GM19324 (cell line): ENCODE measurements around the gene TANC2.

Experiments
- ATAC-seq: cut with Tn5 transposase; IDR thresholded peaks from one replicate; pipeline ENCODE4 v1.9.1; 2021; ENCODE audit warnings: mild to moderate bottlenecking, moderate library complexity; ENCODE audit not compliant: unreplicated experiment, low FRiP score

Gene TANC2

GRCh38 chr17:62998665-62999393, 32.8 kb downstream of the TANC2 start:
- ATAC-seq: no peak

- no peak for ATAC-seq
Measured at GRCh38 chr17:62999736-63000135, 33.7 kb downstream of the TANC2 start.

DNA sequence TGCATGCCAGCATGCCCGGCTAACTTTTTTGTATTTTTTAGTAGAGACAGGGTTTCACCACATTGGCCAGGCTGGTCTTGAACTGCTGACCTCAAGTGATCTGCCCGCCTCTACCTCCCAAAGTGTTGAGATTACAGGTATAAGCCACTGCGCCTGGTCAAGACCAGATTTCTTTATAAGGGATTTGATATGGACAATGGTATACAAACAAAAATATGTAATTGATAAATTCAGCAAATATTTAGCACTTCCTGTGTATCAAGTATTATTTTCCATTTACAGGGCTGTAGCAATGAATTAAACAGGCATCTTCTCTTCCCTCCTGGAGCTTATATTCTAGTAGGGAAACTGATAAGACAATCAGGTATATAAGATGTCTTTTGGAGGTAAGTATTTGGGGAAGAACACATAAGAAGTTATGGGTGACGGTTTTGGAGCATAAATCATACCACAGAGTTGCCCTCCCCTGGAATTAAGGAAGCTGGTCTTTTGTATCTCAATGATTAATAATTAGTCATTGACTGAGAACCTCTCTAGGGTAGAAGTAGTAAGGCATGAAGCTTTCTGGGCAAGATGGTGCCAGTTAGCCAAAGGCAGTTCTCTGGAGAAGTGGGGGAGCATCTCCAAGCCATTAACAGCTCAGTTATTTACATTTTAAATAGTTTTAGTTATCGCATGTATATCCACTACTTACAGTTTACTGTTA, 35.8 kb downstream of the TANC2 start:
- ATAC-seq: no peak

DNA sequence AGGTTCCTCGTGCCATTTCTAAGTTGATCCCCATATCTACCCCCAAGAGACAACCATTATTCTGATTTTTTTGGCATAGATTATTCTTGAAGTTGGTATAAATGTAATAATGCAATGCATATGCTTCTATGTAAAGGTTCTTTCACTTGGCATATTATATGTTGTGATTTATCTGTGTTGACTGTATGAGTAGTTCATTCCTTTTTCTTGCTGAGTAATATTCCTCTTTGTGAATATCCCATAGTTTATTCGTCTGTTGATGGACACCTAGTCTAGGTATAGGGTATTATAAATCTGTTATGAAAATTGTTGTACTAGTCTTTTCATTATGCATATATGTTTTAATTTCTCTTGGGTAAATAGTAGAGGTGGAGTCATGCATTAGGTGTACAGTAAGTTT, 36.6 kb downstream of the TANC2 start:
- ATAC-seq: no peak

DNA sequence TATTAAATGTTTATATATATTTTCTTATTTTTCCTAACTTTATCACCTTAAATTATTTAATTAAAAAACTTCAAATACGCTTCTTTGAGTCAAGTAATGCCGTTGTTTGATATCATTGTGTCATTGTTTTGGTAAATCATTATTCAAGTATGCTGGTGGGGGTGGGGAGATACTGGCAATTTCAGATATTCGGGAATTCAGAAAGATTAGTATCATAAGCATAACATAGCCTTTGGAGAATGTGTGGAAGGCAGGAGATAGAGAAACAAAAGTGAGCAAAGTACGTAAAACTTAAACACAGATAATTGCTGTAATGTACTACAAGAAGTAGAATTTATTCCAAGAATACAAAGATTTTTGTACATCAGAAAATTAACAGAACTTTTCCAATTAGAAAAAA, 49.8 kb downstream of the TANC2 start:
- ATAC-seq: no peak
